ENCODE results near the gene MILR1.

DNA sequence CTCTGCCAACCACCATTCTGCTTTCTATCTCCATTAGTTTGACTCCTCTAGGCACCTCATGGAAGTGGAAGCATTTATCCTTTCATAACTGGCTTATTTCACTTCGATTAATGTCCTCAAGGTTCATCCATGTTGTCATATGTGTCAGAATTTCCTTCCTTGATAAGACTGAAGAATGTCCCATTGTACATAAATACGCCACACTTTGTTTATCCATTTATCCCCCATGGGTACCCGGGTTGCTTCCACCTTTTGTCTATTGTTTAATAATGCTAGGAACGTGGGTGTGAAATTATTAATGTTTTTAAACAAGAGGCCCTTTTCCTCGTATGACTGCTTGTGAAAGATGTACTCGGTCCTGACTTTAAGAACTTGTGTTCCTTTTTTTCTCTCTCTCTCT lies 12.9 kb downstream of the MILR1 start:
- TF ChIP-seq, protein P1, sequence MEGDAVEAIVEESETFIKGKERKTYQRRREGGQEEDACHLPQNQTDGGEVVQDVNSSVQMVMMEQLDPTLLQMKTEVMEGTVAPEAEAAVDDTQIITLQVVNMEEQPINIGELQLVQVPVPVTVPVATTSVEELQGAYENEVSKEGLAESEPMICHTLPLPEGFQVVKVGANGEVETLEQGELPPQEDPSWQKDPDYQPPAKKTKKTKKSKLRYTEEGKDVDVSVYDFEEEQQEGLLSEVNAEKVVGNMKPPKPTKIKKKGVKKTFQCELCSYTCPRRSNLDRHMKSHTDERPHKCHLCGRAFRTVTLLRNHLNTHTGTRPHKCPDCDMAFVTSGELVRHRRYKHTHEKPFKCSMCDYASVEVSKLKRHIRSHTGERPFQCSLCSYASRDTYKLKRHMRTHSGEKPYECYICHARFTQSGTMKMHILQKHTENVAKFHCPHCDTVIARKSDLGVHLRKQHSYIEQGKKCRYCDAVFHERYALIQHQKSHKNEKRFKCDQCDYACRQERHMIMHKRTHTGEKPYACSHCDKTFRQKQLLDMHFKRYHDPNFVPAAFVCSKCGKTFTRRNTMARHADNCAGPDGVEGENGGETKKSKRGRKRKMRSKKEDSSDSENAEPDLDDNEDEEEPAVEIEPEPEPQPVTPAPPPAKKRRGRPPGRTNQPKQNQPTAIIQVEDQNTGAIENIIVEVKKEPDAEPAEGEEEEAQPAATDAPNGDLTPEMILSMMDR (IDR thresholded peaks at IDR 0.05 in 8 of 11, conservative IDR thresholded peaks at IDR 0.05 in 3 of 11) = no peak
- no peak for TF ChIP-seq POLR2A (IDR thresholded peaks at IDR 0.05)
